ENCODE results near the gene NID2.

GRCh38 chr14:52068615-52069306, at the start of gene NID2:
- TF ChIP-seq, protein P1, sequence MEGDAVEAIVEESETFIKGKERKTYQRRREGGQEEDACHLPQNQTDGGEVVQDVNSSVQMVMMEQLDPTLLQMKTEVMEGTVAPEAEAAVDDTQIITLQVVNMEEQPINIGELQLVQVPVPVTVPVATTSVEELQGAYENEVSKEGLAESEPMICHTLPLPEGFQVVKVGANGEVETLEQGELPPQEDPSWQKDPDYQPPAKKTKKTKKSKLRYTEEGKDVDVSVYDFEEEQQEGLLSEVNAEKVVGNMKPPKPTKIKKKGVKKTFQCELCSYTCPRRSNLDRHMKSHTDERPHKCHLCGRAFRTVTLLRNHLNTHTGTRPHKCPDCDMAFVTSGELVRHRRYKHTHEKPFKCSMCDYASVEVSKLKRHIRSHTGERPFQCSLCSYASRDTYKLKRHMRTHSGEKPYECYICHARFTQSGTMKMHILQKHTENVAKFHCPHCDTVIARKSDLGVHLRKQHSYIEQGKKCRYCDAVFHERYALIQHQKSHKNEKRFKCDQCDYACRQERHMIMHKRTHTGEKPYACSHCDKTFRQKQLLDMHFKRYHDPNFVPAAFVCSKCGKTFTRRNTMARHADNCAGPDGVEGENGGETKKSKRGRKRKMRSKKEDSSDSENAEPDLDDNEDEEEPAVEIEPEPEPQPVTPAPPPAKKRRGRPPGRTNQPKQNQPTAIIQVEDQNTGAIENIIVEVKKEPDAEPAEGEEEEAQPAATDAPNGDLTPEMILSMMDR (conservative IDR thresholded peaks at IDR 0.05; ENCODE audit: low read depth, low read length) = no peak
- TF ChIP-seq EZH2 (IDR thresholded peaks at IDR 0.05; ENCODE audit: borderline replicate concordance, low read depth, low read length, poor library complexity, severe bottlenecking) = no peak

All from A673 (cell line).